NOMO-1 (cell line): Measurements from ENCODE around the gene VSIG10L.
A peak's percentile ranks its signal among the peaks of the same experiment; 100 is the strongest.

Experiments used
- DNase-seq, 2 experiments: peaks; one replicate each; lab custom pipeline; 2025; ENCODE audit not compliant: unreplicated experiment in 2 of 2; lab: John Stamatoyannopoulos, UW

The VSIG10L gene

GRCh38 chr19:51341976-51342580 lies at the start of gene VSIG10L:
Gene VSIG10L, minus strand, starts transcription at chr19:51342139. Its CDS starts 15 bp downstream, at chr19:51342124.
- no peak for DNase-seq

DNA sequence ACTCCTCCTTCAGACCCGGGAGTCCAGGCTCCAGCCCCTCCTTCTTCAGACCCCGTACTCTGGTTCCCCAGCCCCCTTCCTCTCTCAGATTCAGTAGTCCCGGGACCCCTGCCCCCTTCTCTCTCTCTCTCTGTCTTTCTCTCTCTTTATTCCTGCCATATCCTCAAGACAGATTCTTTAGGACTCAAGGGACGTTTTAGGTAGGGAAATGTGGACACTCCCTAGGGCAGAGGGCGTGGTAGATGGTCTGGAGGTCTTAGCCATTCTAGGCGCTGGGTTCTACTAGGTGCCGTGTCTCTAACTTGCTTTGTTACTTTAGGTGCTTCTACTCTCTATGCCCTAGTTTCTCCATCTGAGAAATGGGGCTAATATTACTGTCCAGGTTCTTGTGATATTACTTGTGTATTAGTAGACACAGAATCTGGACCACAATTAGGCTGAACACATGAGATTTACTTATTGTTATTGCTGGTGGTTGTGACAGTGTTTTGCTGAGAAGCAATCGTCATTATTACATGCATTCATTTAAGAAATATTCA lies 49.2 kb upstream of the VSIG10L start:
- no peak for DNase-seq

DNA sequence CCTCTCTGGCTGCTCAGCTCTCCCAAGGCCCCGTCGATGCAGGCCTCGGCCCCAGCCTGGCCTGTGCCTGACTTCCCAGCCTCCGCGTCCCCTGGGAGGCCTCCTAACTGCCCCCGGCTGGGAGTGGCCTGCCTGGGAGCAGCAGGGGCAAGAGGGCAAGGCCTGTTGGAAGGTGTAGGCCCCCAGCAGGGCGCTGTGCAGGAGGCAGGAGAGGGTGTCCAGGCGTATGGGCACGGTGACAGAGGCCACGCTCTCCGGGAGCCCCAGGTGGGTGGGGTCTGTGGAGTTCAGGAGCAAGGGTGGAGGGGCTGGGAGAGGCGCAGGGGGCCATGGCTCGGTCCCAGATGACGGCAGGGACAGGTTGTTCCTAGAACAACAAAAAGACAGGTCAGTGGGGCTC lies 47.2 kb upstream of the VSIG10L start:
- no peak for DNase-seq

- no peak for DNase-seq
Observed at GRCh38 chr19:51387924-51388389, 46.0 kb upstream of the VSIG10L start, which contains the start of gene LIM2. Gene LIM2, minus strand, starts transcription at chr19:51387974. Its CDS starts 531 bp downstream, at chr19:51387443.

GRCh38 chr19:51386882-51387520 lies 45.1 kb upstream of the VSIG10L start:
- no peak for DNase-seq

- no peak for DNase-seq
Observed at GRCh38 chr19:51382004-51382403, 40.1 kb upstream of the VSIG10L start.

- DNase-seq: no peak
Observed at GRCh38 chr19:51380379-51380778, 38.4 kb upstream of the VSIG10L start.

- no peak for DNase-seq
Observed at GRCh38 chr19:51377422-51377821, 35.5 kb upstream of the VSIG10L start.

GRCh38 chr19:51375504-51376221 lies 33.7 kb upstream of the VSIG10L start:
- no peak for DNase-seq

DNA sequence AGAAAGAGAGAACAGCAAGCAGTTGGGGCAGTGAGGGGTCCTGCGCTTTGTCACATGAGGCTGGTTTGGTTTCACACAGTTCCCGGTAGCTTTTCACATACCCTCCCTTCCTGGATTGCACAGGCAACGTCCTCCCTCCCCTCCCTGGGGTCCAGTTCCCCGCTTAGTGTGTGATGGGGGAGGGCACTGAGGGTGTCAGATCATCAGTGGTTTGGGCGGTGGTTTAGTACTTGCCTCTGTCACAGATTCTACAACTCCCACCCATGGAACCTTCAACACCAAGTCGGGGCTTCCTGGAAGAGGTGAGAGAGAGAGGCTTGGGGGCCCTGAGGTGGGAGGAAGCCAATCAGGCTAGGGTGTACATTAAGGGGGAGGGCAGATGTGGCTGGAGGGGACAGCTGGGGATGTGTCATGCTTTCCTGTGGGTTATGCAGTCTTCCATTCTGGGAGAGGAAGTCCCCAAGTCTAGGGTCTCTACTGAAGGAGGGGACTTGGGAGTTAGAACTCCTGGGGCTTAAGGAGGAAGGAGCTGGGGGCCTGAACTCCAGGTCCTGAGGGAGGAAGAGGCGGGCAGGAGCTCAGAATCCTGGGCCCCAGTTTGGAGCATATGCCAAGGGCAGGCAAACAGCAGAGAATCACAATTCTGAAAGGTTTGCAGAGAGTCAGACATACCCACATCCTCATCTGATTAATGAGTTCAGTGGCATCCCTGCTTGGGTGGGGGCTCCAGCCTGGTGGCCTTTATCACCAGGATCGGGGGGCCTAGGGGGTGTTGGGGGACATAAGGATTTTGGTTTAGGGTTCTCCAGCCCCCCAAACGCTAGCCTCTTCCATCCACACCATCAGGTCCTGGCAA lies 30.9 kb upstream of the VSIG10L start, which contains the start of gene NKG7:
NKG7 (minus strand) TSS at position 6 of the 856 bp plus-strand sequence. CDS start 119 bp downstream, outside the sequence.
- peak; percentile 91 to 94 for DNase-seq

- no peak for DNase-seq
Observed at GRCh38 chr19:51372021-51372648, 30.2 kb upstream of the VSIG10L start.

DNA sequence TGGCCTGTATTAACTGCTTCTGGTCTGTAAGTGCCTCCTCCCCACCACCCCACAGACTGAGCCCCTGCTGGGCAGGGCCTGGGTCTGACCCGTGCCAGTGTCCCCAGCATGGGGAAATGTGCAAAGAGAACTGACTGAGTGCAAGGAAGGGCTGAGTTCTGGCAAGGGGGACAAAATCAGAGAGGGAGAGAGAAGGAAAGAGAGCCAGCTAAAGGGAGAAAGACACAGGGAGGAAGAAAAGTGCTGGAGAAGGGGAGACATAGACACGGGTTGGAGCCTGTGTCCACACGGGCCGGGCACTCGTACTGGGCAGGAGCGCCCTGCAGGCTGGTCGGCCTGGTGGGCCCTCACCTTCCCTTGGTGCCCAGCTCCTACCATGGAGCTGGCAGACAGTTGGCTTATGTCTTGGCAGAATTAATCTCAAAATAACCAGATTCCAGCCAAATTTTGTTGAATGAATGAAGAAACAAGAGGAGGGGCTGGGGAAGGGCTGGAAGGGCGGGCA lies 29.3 kb upstream of the VSIG10L start:
- no peak for DNase-seq

GRCh38 chr19:51370230-51370629 lies 28.3 kb upstream of the VSIG10L start:
- no peak for DNase-seq

GRCh38 chr19:51368366-51369282 lies 26.7 kb upstream of the VSIG10L start, which contains the start of gene CLDND2:
Gene CLDND2, minus strand, starts transcription at chr19:51369003. Its CDS starts 426 bp downstream, at chr19:51368577.
- peak; percentile 44 to 45 for DNase-seq

DNA sequence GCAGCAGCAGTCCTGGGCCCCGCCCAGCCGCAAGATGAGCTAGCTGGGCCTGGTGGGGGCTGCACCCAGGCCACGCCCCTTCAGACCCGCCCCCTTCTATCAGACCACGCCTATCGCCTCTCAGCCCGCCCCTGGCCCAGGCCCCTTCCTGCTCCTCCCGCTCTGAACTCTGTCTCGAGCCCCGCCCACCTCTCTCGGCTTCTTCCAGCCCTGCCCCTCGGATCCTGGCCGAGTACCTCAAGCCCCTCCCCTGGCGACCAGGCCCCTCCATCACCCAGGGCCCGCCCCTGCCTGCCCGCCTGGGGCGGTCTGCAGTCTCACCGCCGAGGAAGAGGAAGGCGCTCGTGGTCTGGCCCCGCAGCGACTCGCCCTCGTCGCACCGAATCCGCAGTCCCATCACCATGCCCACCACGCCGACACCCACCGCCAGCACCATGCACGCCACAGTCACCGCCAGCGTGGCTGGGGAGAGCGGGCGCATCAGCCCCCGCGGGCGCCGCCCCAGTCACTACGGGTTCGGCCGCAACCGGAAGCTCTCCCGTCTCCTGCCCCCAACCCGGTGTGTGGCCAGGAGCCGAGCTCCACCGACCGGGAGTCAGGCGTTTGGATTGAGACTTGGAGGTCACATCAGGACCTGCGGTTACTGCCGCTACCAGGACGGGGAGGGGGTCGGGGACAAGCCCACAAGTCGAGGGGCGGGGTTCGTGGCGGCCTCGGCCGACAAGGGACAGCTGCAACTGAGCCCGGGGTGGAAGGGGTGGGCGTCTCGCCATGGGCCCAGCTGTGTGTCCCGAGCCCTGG lies 25.8 kb upstream of the VSIG10L start:
- peak; percentile 98 for DNase-seq

DNA sequence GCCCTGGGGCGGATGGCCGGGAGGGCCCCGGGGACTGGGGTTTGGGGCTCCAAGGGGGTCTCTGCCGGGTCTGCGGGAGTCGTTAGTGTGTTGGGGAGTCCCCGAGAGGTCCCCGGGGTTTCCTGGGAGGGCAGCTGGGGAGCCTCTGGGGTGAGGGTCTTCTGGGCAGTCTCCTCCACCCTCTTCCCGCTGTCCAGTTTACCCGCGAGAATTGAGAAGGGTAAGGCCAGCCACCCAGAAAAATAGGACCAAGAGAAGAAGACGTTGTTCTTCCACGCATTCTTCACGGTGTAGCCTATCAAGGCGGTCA lies 25.3 kb upstream of the VSIG10L start:
- DNase-seq: no peak

- DNase-seq: peak; percentile 97 to 99
Observed at GRCh38 chr19:51366389-51367254, 24.7 kb upstream of the VSIG10L start.
